Peyer's patch (tissue), 4 donors: ENCODE results near the gene AZGP1.

Experiments used
- CTCF ChIP-seq, 6 experiments: fragments of 450-650 bp in 4 of 6; fragments of 200-600 bp in 2 of 6; sonication (generic) in 1 of 6; IDR thresholded peaks; one replicate each; pipeline ENCODE4 v1.5.1; 2017 to 2019; ENCODE audit warnings: antibody characterized with exemption in 6 of 6, mild to moderate bottlenecking in 3 of 6, moderate library complexity in 1 of 6
- POLR2A ChIP-seq, 2 donors: fragments of 450-650 bp; IDR thresholded peaks; one replicate each; pipeline ENCODE4 v1.5.1; 2017; ENCODE audit warnings: antibody characterized with exemption in 2 of 2, mild to moderate bottlenecking in 2 of 2, moderate library complexity in 2 of 2

- TF ChIP-seq CTCF (IDR thresholded peaks at IDR 0.05), result no peak
- TF ChIP-seq POLR2A (IDR thresholded peaks at IDR 0.05), result no peak
Measured at GRCh38 chr7:99958564-99959227, 17.1 kb downstream of the AZGP1 start.
